Fibroblast of mammary gland (primary cell): ENCODE measurements around the gene MRPS31.

Source experiments
- DNase-seq: peaks from one replicate; pipeline ENCODE4 v3.0.0-alpha.2; 2010; ENCODE audit warnings: low read depth
- H3K4me3 ChIP-seq: 2 replicates; pipeline ENCODE4 v1.5.1; 2011; ENCODE audit warnings: low read depth, mild to moderate bottlenecking, low read length, moderate library complexity; ENCODE audit not compliant: control insufficient read depth
- CTCF ChIP-seq: conservative IDR thresholded peaks from 2 replicates; pipeline ENCODE4 v1.5.1; 2011; ENCODE audit warnings: low read depth, low read length, inconsistent platforms; ENCODE audit not compliant: control insufficient read depth, insufficient read depth

Gene MRPS31

GRCh38 chr13:40812102-40812501 lies 41.1 kb upstream of the MRPS31 start:
- DNase-seq: no peak
- TF ChIP-seq CTCF: no peak
- H3K4me3 ChIP-seq: no peak overlapping the region

GRCh38 chr13:40809471-40809870 lies 38.5 kb upstream of the MRPS31 start:
- no peak for TF ChIP-seq CTCF
- no peak for DNase-seq
- H3K4me3 ChIP-seq: no peak overlapping the region

- no peak for TF ChIP-seq CTCF
- no peak for DNase-seq
- H3K4me3 ChIP-seq: no peak overlapping the region
Measured at GRCh38 chr13:40806241-40806640, 35.3 kb upstream of the MRPS31 start.

GRCh38 chr13:40803316-40803715 lies 32.3 kb upstream of the MRPS31 start:
- no peak for TF ChIP-seq CTCF
- no peak for DNase-seq
- H3K4me3 ChIP-seq: no peak overlapping the region

- TF ChIP-seq CTCF: no peak
- H3K4me3 ChIP-seq: no peak overlapping the region
- DNase-seq: no peak
Measured at GRCh38 chr13:40801255-40802217, 30.5 kb upstream of the MRPS31 start.

GRCh38 chr13:40800559-40800958 lies 29.6 kb upstream of the MRPS31 start:
- no peak for TF ChIP-seq CTCF
- DNase-seq: no peak
- H3K4me3 ChIP-seq: no peak overlapping the region
